Ramos (cell line): Measurements from ENCODE around the gene ANAPC10.
"Not testable (repeated sequence)": the region's sequence is repeated elsewhere in the genome, so short reads cannot be mapped to it uniquely, and the experiment has no call there.

Experiments used
- in situ Hi-C: fragments of 300-500 bp; cut with MboI; formaldehyde crosslinking; loops from one replicate; pipeline ENCODE4 v1.14.3; 2022; ENCODE audit warnings: low sequenced_read_pairs; ENCODE audit not compliant: unreplicated experiment

Gene ANAPC10

DNA sequence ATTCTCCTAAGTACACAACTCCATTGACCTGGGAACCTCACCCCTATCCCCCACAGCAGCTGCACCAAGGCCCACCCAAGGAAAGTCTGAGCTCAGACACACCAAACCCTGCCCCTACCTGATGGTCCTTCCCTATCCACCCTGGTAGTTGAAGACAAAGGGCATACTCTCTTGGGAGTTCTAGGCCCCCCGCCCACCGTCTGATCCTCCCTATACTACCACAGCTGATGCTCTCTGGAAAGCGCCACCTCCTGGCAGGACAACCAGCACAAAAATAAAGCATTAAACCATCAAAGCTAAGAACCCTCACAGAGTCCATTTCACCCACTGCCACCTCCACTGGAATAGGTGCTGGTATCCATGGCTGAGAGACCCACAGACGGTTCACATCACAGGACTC lies 83.6 kb downstream of the ANAPC10 start:
- in situ Hi-C loops, result no loop called here

GRCh38 chr4:145012841-145013240 lies 85.2 kb downstream of the ANAPC10 start:
- in situ Hi-C loops, result no loop called here

- in situ Hi-C loops, result no loop called here
Measured at GRCh38 chr4:145011636-145012035, 86.4 kb downstream of the ANAPC10 start.

- in situ Hi-C loops, result not testable (repeated sequence)
Measured at GRCh38 chr4:145010315-145010714, 87.7 kb downstream of the ANAPC10 start.

DNA sequence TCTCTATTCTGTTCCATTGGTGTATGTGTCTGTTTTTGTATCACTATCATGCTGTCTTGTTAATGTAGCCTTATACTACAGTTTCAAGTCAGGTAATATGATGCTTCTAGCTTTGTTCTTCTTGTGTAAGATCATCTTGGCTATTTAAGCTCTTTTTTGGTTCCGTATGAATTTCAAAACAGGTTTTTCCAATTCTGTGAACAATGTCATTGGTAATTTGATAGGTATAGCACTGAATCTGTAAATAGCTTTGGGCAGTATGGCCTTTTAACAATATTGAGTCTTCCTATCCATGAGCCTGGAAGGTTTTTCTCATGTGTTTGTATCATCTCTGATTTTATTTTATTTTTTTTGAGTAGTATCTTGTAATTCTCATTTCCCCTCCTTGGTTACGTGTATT lies 94.3 kb downstream of the ANAPC10 start:
- in situ Hi-C loops, result no loop called here

GRCh38 chr4:145001635-145002034 lies 96.4 kb downstream of the ANAPC10 start:
- in situ Hi-C loops, result no loop called here

GRCh38 chr4:145000656-145001055 lies 97.3 kb downstream of the ANAPC10 start:
- in situ Hi-C loops, result not testable (repeated sequence)

- in situ Hi-C loops, result no loop called here
Measured at GRCh38 chr4:144989306-144989705, 108.7 kb downstream of the ANAPC10 start.

GRCh38 chr4:144985531-144985930 lies 112.5 kb downstream of the ANAPC10 start:
- in situ Hi-C loops, result no loop called here

- in situ Hi-C loops, result no loop called here
Measured at GRCh38 chr4:144985014-144985413, 113.0 kb downstream of the ANAPC10 start.

DNA sequence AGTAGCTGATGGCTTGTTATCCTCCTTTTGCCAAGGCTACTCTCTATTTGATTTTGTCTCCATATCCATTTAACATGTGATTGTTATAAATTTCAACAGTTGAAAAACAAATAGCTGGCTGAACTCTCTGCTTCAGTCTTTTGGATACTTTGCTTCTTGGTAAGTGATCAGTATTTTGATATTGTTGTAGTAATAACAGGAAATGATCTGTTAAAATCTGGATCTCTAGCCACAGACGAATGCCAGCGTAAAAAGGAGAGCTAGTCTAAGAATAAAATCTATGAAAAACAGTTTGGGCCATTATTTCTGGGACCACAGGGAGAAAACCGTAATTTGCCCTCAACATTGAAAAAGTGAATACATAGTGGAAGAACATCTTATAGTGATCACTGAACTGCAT lies 113.8 kb downstream of the ANAPC10 start:
- in situ Hi-C loops, result no loop called here

GRCh38 chr4:144975718-144976117 lies 122.3 kb downstream of the ANAPC10 start:
- in situ Hi-C loops, result no loop called here

DNA sequence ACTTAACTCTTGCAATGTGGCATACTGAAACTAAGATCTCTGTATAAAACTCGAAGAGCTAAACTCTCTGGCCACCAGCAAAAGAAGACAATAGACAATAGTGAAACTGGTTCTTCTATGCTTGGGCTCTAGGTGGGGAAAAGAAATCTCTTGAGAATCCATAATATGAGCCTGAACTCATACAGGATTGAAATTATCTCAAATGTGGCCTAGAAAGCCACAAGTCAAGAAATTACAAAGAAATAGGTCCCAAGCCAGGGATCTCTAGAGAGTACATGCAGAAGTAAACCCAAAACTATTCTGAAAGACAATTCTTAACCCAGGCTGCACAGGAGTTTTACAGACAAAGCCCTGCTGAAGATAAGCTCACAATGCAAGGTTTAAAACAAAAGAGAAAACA lies 127.4 kb downstream of the ANAPC10 start:
- in situ Hi-C loops, result no loop called here

- in situ Hi-C loops, result no loop called here
Measured at GRCh38 chr4:144969821-144970220, 128.2 kb downstream of the ANAPC10 start.

DNA sequence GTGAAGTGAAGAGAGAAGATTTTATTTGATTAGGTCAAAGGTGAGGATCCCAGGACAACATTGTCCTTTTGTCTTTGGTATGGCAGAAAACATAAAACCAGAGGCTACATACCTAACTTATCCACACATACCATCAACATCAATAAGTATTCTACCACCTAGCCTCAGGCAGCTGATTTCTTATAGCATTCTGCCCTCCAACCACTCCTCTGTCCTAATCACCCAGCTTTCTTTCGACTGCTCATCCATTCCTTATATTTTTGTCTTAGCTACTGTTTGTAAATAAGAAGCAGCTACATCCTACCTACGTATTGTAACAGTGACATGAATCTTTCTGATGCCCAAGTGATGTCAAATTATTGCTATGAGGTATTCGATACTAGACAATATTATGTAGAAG lies 129.4 kb downstream of the ANAPC10 start:
- in situ Hi-C loops, result no loop called here

- in situ Hi-C loops, result no loop called here
Measured at GRCh38 chr4:144967161-144967560, 130.8 kb downstream of the ANAPC10 start.

GRCh38 chr4:144962300-144962699 lies 135.7 kb downstream of the ANAPC10 start:
- in situ Hi-C loops, result no loop called here

GRCh38 chr4:144955104-144955503 lies 142.9 kb downstream of the ANAPC10 start:
- in situ Hi-C loops, result no loop called here

- in situ Hi-C loops, result no loop called here
Measured at GRCh38 chr4:144954230-144954629, 143.8 kb downstream of the ANAPC10 start.

DNA sequence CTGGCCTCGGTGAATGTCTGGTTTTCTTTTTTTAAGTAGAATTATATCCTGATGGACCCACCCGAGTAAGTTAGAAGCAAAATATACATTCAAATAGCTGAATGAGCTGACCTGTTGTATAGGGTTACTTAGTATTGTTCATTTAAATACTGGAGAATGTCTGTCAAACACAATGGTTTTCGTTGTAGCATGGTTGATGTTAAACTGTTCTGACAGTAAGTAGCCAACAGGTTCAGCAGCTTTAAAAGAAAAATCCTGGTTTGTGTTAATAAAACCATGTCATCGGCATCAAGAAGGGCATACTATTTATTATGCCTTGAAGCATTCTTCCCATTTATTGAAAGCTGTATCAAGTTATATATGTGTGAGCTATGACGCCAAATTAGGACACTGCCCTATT lies 149.6 kb downstream of the ANAPC10 start:
- in situ Hi-C loops, result no loop called here

DNA sequence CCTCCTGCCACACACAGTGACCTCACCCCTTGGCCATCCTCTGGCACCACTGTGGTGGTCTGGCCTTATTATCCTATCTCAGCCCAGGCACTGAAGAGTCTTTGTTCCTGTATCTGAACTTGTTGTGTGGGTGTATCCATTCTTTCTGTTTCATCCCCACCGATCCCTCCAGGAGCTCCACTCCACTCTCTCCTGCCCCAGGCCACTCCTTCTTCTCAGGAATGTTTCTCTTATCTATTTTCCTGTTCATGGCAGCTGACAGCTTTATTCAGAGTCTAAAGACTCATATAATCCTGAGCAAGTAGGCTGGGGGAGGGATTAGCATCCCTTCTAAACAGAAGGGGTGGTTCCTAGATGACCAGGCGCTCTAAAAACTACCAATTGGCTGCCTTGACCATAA lies 150.0 kb downstream of the ANAPC10 start:
- in situ Hi-C loops, result no loop called here
